ENCODE results near the gene ADGRA3. TPM values are rescaled to one million over a fixed set of nuclear protein-coding genes. Genes with fewer than 3 reads are reported as not detected.
"Not testable (repeated sequence)": the region's sequence is repeated elsewhere in the genome, so short reads cannot be mapped to it uniquely, and the experiment has no call there.

Gene ADGRA3
- total RNA-seq, 6 experiments from 2014 or later: 25.0 to 146 (median 60.2) TPM

- DNase-seq: no peak
- H3K27me3 ChIP-seq: no peaks in the 10 kb centered on the region
- H3K36me3 ChIP-seq: peaks cover 0 to 28% (median 9%) of the 10 kb centered on the region in 4 donors
- no peaks in the 10 kb centered on the region for H3K4me1 ChIP-seq
- TF ChIP-seq CTCF (IDR thresholded peaks at IDR 0.05) (no peak), POLR2A (IDR thresholded peaks at IDR 0.05) (no peak)
- H3K27ac ChIP-seq: no peak overlapping the region
- 88% methylated on average over 3 of the region's 3 CpGs for WGBS (ENCODE audit: insufficient coverage, low coverage, low lambda C conversion rate, missing lambda C conversion rate)
- ATAC-seq: no peak
- intact Hi-C loops (cut with DNase I): loop anchor here in 1 of 2 donors (10.0 kb wide), 1 partner anchor 293 kb away; no protein-coding TSS in a partner anchor
- no peaks in the 10 kb centered on the region for H3K9me3 ChIP-seq
- H3K4me3 ChIP-seq: no peak overlapping the region
Observed at GRCh38 chr4:22391551-22391950, 124.3 kb downstream of the ADGRA3 start.

GRCh38 chr4:22389240-22389870 lies 126.5 kb downstream of the ADGRA3 start:
- TF ChIP-seq POLR2A (IDR thresholded peaks at IDR 0.05) (no peak), CTCF (IDR thresholded peaks at IDR 0.05) (peak; percentile 66 to 78 (median 69))
- Histone ChIP-seq H3K27ac (no peak overlapping the region), H3K36me3 (peaks cover 0 to 38% (median 12%) of the 10 kb centered on the region in 4 donors), H3K4me3 (no peak overlapping the region), H3K9me3 (no peaks in the 10 kb centered on the region), H3K27me3 (no peaks in the 10 kb centered on the region), H3K4me1 (no peaks in the 10 kb centered on the region)
- 41% methylated on average over 3 of the region's 3 CpGs for WGBS (ENCODE audit: insufficient coverage, low coverage, low lambda C conversion rate, missing lambda C conversion rate)
- DNase-seq (peak in 1 of 3 donors; percentile 30), ATAC-seq (peak; percentile 76 to 92 (median 82))
- intact Hi-C loops (cut with DNase I): loop anchor here (10.0 kb wide), 2 partner anchors 155 to 595 kb away; no protein-coding TSS in a partner anchor

GRCh38 chr4:22385611-22386011 lies 130.3 kb downstream of the ADGRA3 start:
- ATAC-seq: no peak
- Histone ChIP-seq H3K9me3 (no peaks in the 10 kb centered on the region), H3K4me1 (no peaks in the 10 kb centered on the region), H3K27ac (no peak overlapping the region), H3K27me3 (no peaks in the 10 kb centered on the region), H3K4me3 (no peak overlapping the region), H3K36me3 (peaks cover 0 to 38% (median 12%) of the 10 kb centered on the region in 4 donors)
- intact Hi-C loops (cut with DNase I): loop anchor here (10.0 kb wide), 2 partner anchors 151 to 591 kb away; no protein-coding TSS in a partner anchor
- WGBS (ENCODE audit: insufficient coverage, low coverage, low lambda C conversion rate, missing lambda C conversion rate): 63% methylated on average over 7 of the region's 7 CpGs
- TF ChIP-seq POLR2A (IDR thresholded peaks at IDR 0.05) (no peak), CTCF (IDR thresholded peaks at IDR 0.05) (no peak)
- DNase-seq: no peak

- DNase-seq (no peak), ATAC-seq (no peak)
- H3K4me3 ChIP-seq: no peak overlapping the region
- H3K9me3 ChIP-seq: no peaks in the 10 kb centered on the region
- peaks cover 0 to 35% (median 12%) of the 10 kb centered on the region in 4 donors for H3K36me3 ChIP-seq
- intact Hi-C loops (cut with DNase I): loop anchor here (10.0 kb wide), 2 partner anchors 149 to 589 kb away; no protein-coding TSS in a partner anchor
- no peaks in the 10 kb centered on the region for H3K4me1 ChIP-seq
- H3K27me3 ChIP-seq: no peaks in the 10 kb centered on the region
- no peak overlapping the region for H3K27ac ChIP-seq
- TF ChIP-seq CTCF (IDR thresholded peaks at IDR 0.05) (no peak), POLR2A (IDR thresholded peaks at IDR 0.05) (no peak)
Observed at GRCh38 chr4:22384154-22384553, 131.7 kb downstream of the ADGRA3 start.

GRCh38 chr4:22382216-22382615 lies 133.7 kb downstream of the ADGRA3 start:
- intact Hi-C loops (cut with DNase I): loop anchor here (10.0 kb wide), 2 partner anchors 147 to 587 kb away; no protein-coding TSS in a partner anchor
- H3K4me1 ChIP-seq, H3K4me3 ChIP-seq, DNase-seq, ATAC-seq, H3K27me3 ChIP-seq, H3K9me3 ChIP-seq, H3K27ac ChIP-seq: not testable (repeated sequence)
- H3K36me3 ChIP-seq: peaks cover 0 to 16% (median 3%) of the 10 kb centered on the region in 4 donors
- 38% methylated on average over 3 of the region's 3 CpGs for WGBS (ENCODE audit: insufficient coverage, low coverage, low lambda C conversion rate, missing lambda C conversion rate)
